GM19239 (cell line): Measurements from ENCODE around the gene NPL.

ENCODE experiments used
- DNase-seq: peaks from one replicate; pipeline ENCODE4 v3.0.0; 2011; ENCODE audit warnings: low spot score; ENCODE audit not compliant: insufficient read length
- FAIRE-seq: peaks from 2 replicates; lab custom pipeline; 2011; peaks lifted over from hg19 to GRCh38; lab: Jason Lieb, UNC

NPL gene, protein sequence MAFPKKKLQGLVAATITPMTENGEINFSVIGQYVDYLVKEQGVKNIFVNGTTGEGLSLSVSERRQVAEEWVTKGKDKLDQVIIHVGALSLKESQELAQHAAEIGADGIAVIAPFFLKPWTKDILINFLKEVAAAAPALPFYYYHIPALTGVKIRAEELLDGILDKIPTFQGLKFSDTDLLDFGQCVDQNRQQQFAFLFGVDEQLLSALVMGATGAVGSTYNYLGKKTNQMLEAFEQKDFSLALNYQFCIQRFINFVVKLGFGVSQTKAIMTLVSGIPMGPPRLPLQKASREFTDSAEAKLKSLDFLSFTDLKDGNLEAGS

DNA sequence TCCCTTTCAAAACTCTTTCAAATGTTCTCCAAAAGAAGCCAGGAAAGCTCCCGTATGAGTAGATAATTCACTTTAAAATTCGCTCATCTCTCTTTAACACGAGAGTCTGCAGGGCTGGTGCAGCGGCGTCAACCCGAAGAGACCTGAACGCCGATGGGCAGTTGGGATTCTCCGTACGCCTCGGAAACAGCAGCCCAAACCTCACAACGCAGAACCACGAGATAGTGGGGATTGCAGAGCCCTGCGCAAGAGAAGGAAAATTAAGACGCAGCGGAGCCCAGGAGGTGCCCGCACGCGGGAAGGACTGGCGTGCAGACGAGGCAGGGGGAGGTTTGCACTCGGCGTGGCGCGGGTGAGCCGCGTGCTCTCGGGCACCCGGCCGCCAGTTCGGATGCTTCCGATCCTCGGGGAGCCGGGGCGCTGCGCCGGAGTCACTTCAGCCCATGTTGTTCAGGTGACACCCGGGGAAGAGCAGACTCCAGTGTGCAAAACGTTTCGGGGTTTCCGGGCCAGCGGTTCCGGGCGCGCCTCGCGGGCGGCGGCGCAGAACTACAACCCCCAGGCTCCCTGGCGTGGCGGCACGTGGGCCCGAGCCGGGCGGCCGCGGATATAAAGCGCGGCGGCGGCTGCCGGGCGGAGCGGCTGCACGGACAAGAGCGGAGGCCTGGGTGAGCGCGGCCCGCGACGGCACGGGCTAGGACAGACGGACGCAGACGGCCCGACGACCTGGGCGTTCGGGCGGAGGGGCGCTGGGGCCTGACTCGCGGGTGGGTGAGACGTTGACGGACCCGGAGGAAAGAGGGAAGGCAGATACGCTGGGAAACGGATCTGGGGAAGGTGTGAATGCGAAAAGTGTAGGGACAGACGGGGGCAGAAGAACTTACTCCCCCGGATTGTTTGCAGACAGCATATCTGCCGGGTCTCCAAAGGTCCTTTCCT, at the start of gene NPL:
Gene NPL (plus strand): TSS at position 636 of the 939 bp plus-strand sequence. CDS start 4,599 bp downstream, outside the sequence.
- FAIRE-seq = peak; percentile 77
- peak; percentile 66 for DNase-seq

- DNase-seq (no peak), FAIRE-seq (no peak)
Observed at GRCh38 chr1:182740120-182740519, 49.5 kb upstream of the NPL start.

- FAIRE-seq (no peak), DNase-seq (no peak)
Observed at GRCh38 chr1:182742780-182743179, 46.8 kb upstream of the NPL start.

- DNase-seq (no peak), FAIRE-seq (no peak)
Observed at GRCh38 chr1:182752077-182752988, 37.2 kb upstream of the NPL start.

- FAIRE-seq = no peak
- no peak for DNase-seq
Observed at GRCh38 chr1:182754087-182754486, 35.5 kb upstream of the NPL start.

DNA sequence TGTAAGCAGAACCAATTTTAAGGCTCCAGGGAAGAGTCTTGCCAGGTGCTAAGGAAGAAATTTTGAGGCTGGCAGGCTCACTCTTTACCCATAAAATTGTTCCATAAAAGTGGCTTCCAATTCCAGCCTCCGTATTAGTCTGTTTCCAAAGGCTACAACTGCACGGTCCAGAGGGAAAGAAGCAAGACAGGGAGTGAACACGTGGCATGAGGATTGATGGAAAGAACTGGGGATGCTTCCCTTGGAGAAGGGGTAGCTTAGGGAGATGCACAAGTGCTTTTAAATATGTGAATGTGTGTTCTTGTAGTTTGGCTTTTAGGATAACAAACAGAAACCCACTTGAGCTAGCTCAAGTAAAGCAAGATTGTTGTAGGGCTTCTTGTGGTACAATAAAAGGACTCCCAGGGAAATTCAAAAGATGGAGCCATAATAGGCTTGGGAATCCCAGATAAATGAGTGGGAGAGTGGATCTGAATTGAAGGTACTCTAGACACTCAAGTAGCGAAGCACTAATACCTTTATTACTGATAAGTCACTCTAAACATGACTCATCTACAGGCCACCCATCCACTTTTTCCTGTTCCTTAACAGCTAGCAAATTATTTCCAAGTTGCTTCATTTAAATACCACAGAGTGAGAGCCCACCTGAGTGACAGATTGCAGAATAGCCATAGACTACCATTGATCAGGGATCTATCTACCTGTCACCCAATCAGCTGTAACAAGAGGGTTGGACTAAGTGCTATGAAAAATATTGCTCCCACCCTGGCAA, 34.8 kb upstream of the NPL start:
- FAIRE-seq (no peak), DNase-seq (no peak)

DNA sequence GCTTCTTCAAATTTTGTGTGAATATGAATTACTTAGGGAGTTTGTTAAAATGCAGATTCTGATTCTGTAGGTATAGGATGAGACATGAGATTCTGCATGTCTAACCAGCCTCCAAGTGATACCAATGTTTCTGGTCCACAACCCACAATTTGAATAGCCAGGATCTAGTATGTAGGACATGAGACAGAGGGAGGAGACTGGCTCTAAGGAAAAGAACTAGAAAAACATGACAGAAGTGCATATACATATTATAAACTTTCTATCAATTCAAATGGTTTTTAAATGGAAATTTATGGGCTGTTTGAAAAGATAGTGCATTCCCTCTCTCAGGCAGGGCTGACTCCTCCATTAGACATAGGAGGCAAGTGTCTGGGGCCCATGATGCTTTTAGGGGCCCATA, 33.9 kb upstream of the NPL start:
- DNase-seq = no peak
- FAIRE-seq = no peak

DNA sequence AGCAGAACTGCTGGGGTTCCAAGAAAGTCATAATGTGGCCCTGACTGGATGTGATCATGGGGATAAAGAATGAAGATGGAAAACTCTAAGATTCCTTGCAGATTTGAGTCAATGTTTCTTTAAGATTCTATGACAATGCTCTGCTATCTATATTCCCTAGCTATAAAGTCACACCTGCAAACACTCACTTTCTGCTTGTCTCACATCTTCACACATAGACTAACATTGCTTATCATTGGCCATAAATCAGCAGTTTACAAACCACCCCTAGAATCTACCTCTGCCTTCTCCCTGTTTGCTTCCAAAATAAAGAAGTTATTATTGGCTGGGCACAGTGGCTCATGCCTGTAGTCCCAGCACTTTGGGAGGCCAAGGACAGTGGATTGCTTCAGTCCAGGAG, 33.1 kb upstream of the NPL start:
- no peak for DNase-seq
- FAIRE-seq = no peak

- no peak for DNase-seq
- FAIRE-seq = peak; percentile 64
Observed at GRCh38 chr1:182761396-182762395, 27.9 kb upstream of the NPL start.

DNA sequence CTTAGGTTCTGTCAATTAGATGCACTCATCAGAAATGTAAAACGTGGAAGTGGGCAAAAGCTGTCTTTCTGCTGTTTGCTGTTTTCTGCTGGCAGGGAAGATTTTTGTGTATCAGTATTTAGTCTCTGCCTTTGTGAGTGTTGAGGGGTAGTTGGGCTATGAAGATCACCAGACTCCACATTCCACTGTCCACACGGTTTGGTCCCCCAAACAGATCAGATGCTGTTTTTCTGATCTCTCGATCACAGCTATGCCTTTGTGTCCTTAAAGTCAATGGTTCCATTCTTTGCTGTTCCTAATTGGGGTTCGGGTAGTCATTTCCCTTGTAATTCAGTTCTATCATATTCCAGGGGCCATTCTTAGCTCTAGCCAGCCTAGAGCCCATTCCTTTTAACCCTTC, 27.0 kb upstream of the NPL start:
- peak; percentile 56 for FAIRE-seq

GRCh38 chr1:182764029-182764727, 25.4 kb upstream of the NPL start:
- DNase-seq = no peak

More for the DNA sequence above, 27.0 kb upstream of the NPL start:
- DNase-seq = no peak

DNA sequence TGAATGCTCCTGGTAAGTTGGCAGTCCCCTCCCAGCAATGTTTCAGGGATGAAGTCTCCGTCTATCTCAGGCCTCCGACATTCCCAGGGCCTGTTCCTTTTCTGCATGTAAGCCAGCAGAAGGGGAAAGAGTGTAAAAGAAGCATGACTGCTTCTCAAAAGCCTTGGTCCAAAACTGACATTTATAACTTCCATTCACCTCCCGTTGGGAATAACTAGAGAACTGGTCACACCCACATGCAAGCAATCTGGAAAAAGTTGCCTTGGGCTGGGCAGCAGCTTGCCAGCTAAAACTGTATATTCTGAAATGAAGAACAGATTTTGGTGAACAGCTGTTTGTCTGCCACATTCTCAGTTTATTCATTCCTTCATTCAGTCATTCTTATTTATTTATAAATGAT, 24.2 kb upstream of the NPL start:
- no peak for FAIRE-seq

More at GRCh38 chr1:182764029-182764727, 25.4 kb upstream of the NPL start:
- FAIRE-seq = no peak

DNA sequence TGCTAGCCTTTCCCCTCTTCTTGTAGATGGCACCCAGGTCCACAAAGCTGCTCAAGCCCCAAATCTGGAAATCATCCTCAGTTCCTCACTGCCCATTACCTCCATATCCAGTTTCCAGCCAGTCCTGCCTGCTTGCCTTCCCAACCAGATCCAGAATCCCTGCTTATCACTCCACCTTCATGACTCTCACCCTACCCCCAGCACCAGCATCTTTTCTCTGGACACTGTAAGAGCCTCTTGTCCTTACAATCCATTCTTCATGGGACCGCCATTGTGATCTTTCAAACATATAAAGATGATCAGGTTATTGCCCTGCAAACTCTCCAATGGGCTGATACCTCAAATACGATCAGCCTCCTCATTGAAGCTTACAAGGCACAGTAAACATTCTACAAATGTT, 23.5 kb upstream of the NPL start:
- no peak for FAIRE-seq
- no peak for DNase-seq

More for the DNA sequence above, 24.2 kb upstream of the NPL start:
- DNase-seq = no peak

- DNase-seq = no peak
- no peak for FAIRE-seq
Observed at GRCh38 chr1:182766881-182767645, 22.5 kb upstream of the NPL start.

GRCh38 chr1:182768963-182769362, 20.6 kb upstream of the NPL start:
- FAIRE-seq (no peak), DNase-seq (no peak)

- FAIRE-seq (no peak), DNase-seq (no peak)
Observed at GRCh38 chr1:182770232-182770631, 19.3 kb upstream of the NPL start.
